BJ (cell line): ENCODE data around the gene AIPL1. TPM values are rescaled to one million over a fixed set of nuclear protein-coding genes. Genes with fewer than 3 reads are reported as not detected.

Experiments used
- CTCF ChIA-PET: fragments of 350-600 bp; formaldehyde crosslinking; extraction: SDS; loops from one replicate; lab custom pipeline; 2021; ENCODE audit warnings: antibody characterized with exemption, inconsistent platforms; lab: Yijun Ruan, JAX
- POLR2A ChIA-PET: fragments of 300-600 bp; sonication (Branson Sonifier 250); formaldehyde crosslinking; extraction: SDS; loops from one replicate; lab custom pipeline; 2021; ENCODE audit warnings: antibody characterized with exemption; lab: Charles Lee
- DNase-seq: peaks from one replicate; pipeline ENCODE4 v3.0.0-alpha.2; 2011; ENCODE audit warnings: low read depth
- H3K27me3 ChIP-seq: 2 replicates; pipeline ENCODE4 v1.6.0; 2011; ENCODE audit warnings: low read length; ENCODE audit not compliant: control insufficient read depth, insufficient read depth
- H3K36me3 ChIP-seq: 2 replicates; pipeline ENCODE4 v1.5.1; 2011; ENCODE audit warnings: low read length; ENCODE audit not compliant: control insufficient read depth, insufficient read depth
- H3K4me3 ChIP-seq: 2 replicates; pipeline ENCODE4 v1.5.1; 2011; ENCODE audit warnings: low read depth, mild to moderate bottlenecking, control low read depth, low read length
- polyA plus RNA-seq: library from polyadenylated mRNA; depleted of rRNA; stranded (reverse); fragments of >200 nt; gene quantifications from 2 replicates; pipeline ENCODE4 v1.2.3, GENCODE V29; 2011
- TF ChIP-seq, protein P1 (sequence below): IDR thresholded peaks from 2 replicates; pipeline ENCODE4 v1.5.1; 2011; ENCODE audit warnings: low read depth, mild to moderate bottlenecking, control low read depth, inconsistent platforms, low read length, moderate library complexity; ENCODE audit not compliant: insufficient read depth

The AIPL1 gene
- polyA plus RNA-seq, 1 experiment: not detected

DNA sequence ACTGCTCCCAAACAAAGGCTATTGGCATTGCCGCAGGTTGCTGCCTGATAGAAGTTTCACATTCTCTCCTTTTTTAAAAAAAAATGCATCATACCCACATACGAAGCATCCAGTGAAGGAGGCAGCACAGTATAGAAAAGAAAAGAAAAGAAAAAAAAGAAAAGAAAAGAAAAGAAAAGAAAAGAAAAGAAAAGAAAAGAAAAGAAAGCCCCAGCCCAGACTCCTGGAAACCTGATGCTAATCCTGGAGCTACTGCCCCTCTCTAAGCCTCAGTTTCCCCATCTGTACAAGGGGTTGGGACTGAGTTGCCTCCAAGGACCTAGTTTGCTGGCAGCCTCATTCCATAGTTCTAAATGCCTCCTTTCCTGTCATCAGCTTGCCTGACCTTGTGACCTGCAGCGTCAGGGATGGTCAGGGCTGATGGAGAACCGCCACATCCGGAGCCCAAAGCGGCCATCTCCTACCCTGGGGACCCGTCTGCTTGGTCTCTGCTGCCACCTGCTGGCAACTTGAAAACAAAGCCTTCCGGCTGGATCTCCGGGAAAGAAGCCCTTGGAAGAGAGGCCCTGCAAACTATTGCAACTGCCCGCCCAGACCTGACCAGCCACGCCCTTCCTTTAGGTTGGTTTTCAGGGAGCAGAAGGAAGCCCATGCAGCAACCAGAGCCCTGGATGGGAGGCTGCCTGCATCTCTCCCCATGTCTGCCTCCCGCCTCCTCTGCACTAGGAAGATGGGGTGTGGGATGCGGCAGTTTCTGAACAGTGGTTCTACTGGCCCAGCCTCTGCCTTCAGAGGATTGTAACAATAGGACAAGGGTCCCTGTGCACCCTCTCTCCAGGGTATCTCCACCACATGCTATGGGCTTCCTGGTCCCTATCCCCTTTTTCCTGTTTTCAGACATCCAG lies 13.0 kb downstream of the AIPL1 start:
- ChIA-PET CTCF (interaction anchor here (0.6 to 7.4 kb wide), 12 partner anchors 10 to 1173 kb away, joined by 3 to 77 read pairs (median 4); partner anchors contain the start of genes AIPL1 and NLRP1), POLR2A (no interaction called here)
- H3K4me3 ChIP-seq: no peak overlapping the region
- no peak for DNase-seq
- H3K27me3 ChIP-seq: peaks cover 4% of the 10 kb centered on the region
- no peaks in the 10 kb centered on the region for H3K36me3 ChIP-seq
- TF ChIP-seq, protein P1, sequence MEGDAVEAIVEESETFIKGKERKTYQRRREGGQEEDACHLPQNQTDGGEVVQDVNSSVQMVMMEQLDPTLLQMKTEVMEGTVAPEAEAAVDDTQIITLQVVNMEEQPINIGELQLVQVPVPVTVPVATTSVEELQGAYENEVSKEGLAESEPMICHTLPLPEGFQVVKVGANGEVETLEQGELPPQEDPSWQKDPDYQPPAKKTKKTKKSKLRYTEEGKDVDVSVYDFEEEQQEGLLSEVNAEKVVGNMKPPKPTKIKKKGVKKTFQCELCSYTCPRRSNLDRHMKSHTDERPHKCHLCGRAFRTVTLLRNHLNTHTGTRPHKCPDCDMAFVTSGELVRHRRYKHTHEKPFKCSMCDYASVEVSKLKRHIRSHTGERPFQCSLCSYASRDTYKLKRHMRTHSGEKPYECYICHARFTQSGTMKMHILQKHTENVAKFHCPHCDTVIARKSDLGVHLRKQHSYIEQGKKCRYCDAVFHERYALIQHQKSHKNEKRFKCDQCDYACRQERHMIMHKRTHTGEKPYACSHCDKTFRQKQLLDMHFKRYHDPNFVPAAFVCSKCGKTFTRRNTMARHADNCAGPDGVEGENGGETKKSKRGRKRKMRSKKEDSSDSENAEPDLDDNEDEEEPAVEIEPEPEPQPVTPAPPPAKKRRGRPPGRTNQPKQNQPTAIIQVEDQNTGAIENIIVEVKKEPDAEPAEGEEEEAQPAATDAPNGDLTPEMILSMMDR: peak; percentile 86

DNA sequence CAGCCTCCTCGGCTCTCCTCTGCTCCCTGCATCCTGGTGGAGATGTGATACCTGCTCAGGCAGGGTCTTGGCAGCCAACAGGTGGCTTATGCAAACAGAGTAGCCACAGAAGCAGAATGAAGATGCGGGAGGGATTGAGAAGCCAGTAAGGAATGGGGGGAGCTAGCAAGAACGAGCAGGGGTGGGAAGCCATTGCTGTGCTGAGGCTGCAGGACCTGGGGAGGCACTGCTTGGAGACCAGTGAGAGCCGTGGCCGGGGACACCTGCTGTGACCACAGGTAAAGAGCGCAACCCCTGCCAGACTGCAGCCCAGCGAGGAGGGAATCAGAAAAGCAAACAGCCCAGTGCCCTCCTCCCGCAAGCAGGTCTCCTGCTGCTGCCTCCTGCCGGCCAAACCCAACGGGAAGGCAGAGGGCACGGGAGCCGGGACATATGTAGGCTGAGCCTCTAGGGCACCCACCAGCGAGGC lies 14.7 kb downstream of the AIPL1 start:
- DNase-seq: no peak
- POLR2A ChIA-PET: no interaction called here
- TF ChIP-seq, protein P1: peak; percentile 51
- Histone ChIP-seq H3K36me3 (no peaks in the 10 kb centered on the region), H3K4me3 (no peak overlapping the region), H3K27me3 (peaks cover 4% of the 10 kb centered on the region)
- CTCF ChIA-PET: interaction anchor here (5.0 to 7.4 kb wide), 3 partner anchors 15 to 832 kb away, joined by 39 to 77 read pairs (median 40); partner anchors contain the start of gene AIPL1

DNA sequence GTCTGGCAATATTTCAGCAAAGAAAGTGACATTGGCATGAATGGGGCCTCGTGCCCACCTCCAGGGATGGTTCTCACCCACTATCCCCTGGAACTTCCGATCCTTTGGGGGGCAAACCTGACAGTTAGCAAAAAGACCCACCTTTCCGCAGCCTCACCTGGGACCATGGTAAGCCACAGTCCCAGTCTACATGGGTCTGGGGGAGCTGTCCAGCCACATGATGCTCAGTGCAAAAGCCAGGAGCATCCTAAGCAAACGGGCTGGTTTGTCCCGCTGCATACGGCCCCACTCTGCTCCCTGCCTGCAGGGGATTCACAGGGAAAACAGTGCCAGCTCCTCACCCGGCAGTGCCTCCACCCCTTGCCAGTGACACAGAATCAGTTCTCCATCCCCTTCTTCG lies 19.3 kb downstream of the AIPL1 start:
- POLR2A ChIA-PET: no interaction called here
- H3K27me3 ChIP-seq: peaks cover 4% of the 10 kb centered on the region
- no peak overlapping the region for H3K4me3 ChIP-seq
- DNase-seq: no peak
- H3K36me3 ChIP-seq: no peaks in the 10 kb centered on the region
- CTCF ChIA-PET: no interaction called here
- TF ChIP-seq, protein P1: no peak

DNA sequence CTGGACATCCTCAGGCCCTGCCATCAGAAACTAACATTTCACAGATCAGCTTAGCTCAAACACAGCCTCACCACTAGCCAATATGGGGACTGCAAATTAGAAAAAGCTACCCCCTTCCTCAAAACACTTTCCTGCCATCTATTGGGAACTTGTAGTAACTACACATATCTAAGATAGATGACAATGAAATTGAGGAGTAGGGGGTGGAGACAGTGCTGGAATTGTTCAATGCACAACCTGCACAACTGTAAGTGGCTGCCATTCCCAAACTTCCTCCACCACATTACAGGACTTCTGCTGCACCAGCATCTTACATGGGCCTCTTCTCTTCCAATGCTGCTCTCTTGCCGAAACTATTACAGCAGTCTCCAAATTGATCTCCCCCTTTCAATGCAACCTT lies 21.9 kb downstream of the AIPL1 start:
- Histone ChIP-seq H3K4me3 (no peak overlapping the region), H3K36me3 (no peaks in the 10 kb centered on the region), H3K27me3 (peaks cover 1% of the 10 kb centered on the region)
- ChIA-PET CTCF (interaction anchor here (0.6 to 2.4 kb wide), 8 partner anchors 18 to 825 kb away, joined by 3 to 8 read pairs (median 4); partner anchors contain the start of gene AIPL1), POLR2A (no interaction called here)
- DNase-seq: no peak
- TF ChIP-seq, protein P1: peak; percentile 57

DNA sequence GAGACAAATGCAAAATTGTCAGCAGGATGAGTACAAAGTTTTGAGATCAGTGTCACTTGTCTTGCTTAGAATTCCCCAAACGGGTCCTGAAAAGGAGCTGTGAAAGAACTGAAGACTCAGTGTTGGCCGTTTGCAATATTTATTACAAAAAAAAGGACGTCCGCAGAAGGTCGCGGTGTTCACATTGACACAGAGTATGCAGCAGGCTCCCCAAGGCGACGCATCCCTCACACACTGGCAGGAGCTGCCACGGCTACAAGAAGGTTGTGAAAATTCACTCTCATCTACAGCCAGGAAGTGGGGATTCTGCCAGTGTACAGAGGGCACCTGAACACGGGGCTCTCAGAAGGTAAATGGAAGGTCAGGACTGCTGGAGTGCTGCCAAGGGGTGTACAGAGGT lies 26.2 kb downstream of the AIPL1 start:
- TF ChIP-seq, protein P1: no peak
- peaks cover 6% of the 10 kb centered on the region for H3K27me3 ChIP-seq
- ChIA-PET POLR2A (no interaction called here), CTCF (interaction anchor here (2.0 kb wide), 1 partner anchor 817 kb away, joined by 4 read pairs; no protein-coding TSS in a partner anchor)
- no peak overlapping the region for H3K4me3 ChIP-seq
- H3K36me3 ChIP-seq: no peaks in the 10 kb centered on the region
- no peak for DNase-seq
